ENCODE measurements around the gene CCDC86. TPM values are rescaled to one million over a fixed set of nuclear protein-coding genes. Genes with fewer than 3 reads are reported as not detected.

CCDC86 gene
- total RNA-seq, 2 experiments from 2014 or later, result 21.3 to 24.7 TPM

GRCh38 chr11:60849641-60850520, 8.0 kb downstream of the CCDC86 start:
- no peak overlapping the region for H3K4me3 ChIP-seq (ENCODE audit: low read depth, low read length, poor library complexity, severe bottlenecking)
- H2AFZ ChIP-seq (ENCODE audit: low read length), result no peak overlapping the region
- peaks cover 8% of the 10 kb centered on the region for H3K4me1 ChIP-seq (ENCODE audit: insufficient read depth, low read length, poor library complexity, severe bottlenecking)
- no peak overlapping the region for H3K27ac ChIP-seq (ENCODE audit: low read depth, low read length, poor library complexity, severe bottlenecking)
- H3K9me2 ChIP-seq (ENCODE audit: insufficient read depth, low read length), result no peaks in the 10 kb centered on the region
- no peak for TF ChIP-seq CTCF (conservative IDR thresholded peaks at IDR 0.05; ENCODE audit: low read length)
- TF ChIP-seq EZH2phosphoT487 (IDR thresholded peaks at IDR 0.05; ENCODE audit: borderline replicate concordance, low read depth, low read length), result no peak
- no peak overlapping the region for H3K4me2 ChIP-seq (ENCODE audit: low read length)
- H3K9me3 ChIP-seq (ENCODE audit: low read length), result no peaks in the 10 kb centered on the region
- no peak for DNase-seq (ENCODE audit: low spot score)
- CTCF ChIA-PET (ENCODE audit: unreplicated experiment), result no interaction called here
- peaks cover 24% of the 10 kb centered on the region for H3K79me2 ChIP-seq (ENCODE audit: insufficient read depth, low read depth, low read length)
- H3K36me3 ChIP-seq (ENCODE audit: insufficient read depth, low read length), result peaks cover 79% of the 10 kb centered on the region
- intact Hi-C loops (cut with micrococcal nuclease; ENCODE audit: unreplicated experiment), result no loop called here
- no TSS peak for BruUV-seq (replicated peaks)
- POLR2A ChIA-PET, result interaction anchor here (0.6 to 0.7 kb wide), 2 partner anchors 10 to 149 kb away, joined by 3 to 4 read pairs; no protein-coding TSS in a partner anchor
- peaks cover 4% of the 10 kb centered on the region for H4K20me1 ChIP-seq (ENCODE audit: insufficient read depth, low read length)

- CTCF ChIA-PET (ENCODE audit: unreplicated experiment), result no interaction called here
- no TSS peak for BruUV-seq (replicated peaks)
- Histone ChIP-seq H2AFZ (ENCODE audit: low read length) (no peak overlapping the region), H3K36me3 (ENCODE audit: insufficient read depth, low read length) (peaks cover 63% of the 10 kb centered on the region), H3K4me3 (ENCODE audit: low read depth, low read length, poor library complexity, severe bottlenecking) (no peak overlapping the region), H3K9me3 (ENCODE audit: low read length) (no peaks in the 10 kb centered on the region), H3K79me2 (ENCODE audit: insufficient read depth, low read depth, low read length) (peaks cover 7% of the 10 kb centered on the region; the same call in 1 of the 2 replicates), H3K9me2 (ENCODE audit: insufficient read depth, low read length) (no peaks in the 10 kb centered on the region), H3K4me1 (ENCODE audit: insufficient read depth, low read length, poor library complexity, severe bottlenecking) (no peaks in the 10 kb centered on the region), H3K27ac (ENCODE audit: low read depth, low read length, poor library complexity, severe bottlenecking) (no peak overlapping the region), H4K20me1 (ENCODE audit: insufficient read depth, low read length) (no peaks in the 10 kb centered on the region; the same call in 1 of the 2 replicates), H3K4me2 (ENCODE audit: low read length) (no peak overlapping the region)
- POLR2A ChIA-PET, result no interaction called here
- DNase-seq (ENCODE audit: low spot score), result no peak
- TF ChIP-seq EZH2phosphoT487 (IDR thresholded peaks at IDR 0.05; ENCODE audit: borderline replicate concordance, low read depth, low read length) (no peak), CTCF (conservative IDR thresholded peaks at IDR 0.05; ENCODE audit: low read length) (no peak)
- intact Hi-C loops (cut with micrococcal nuclease; ENCODE audit: unreplicated experiment), result no loop called here
Measured at GRCh38 chr11:60851327-60852104, 9.6 kb downstream of the CCDC86 start.

Data from OCI-LY7 (cell line).